Activated naive CD8-positive, alpha-beta T cell treated with anti-CD3 and anti-CD28 coated beads, Interleukin-2, amount 10 ng/mL, durations not matched to agents 7 days and 5 days (primary cell): ENCODE data around the gene TMEM107. TPM values are rescaled to one million over a fixed set of nuclear protein-coding genes. Genes with fewer than 3 reads are reported as not detected.
"Not testable (repeated sequence)": the region's sequence is repeated elsewhere in the genome, so short reads cannot be mapped to it uniquely, and the experiment has no call there.

Experiments used
- ATAC-seq: fragments of 150-1000 bp; cut with Tn5 transposase; one replicate; pipeline ENCODE4 v1.10.0; 2021; ENCODE audit warnings: low read depth, moderate library complexity
- POLR2A ChIA-PET: fragments of 350-600 bp; sonication (Branson Sonifier 250); formaldehyde crosslinking; loops from one replicate; lab custom pipeline; 2021; ENCODE audit warnings: antibody characterized with exemption; lab: Charles Lee
- DNase-seq: peaks from one replicate; pipeline ENCODE4 v3.0.0; 2021
- H3K27ac Mint-ChIP-seq: one replicate; pipeline ENCODE4 v1.8.0; 2022; ENCODE audit warnings: mild to moderate bottlenecking, mixed read lengths
- H3K27me3 Mint-ChIP-seq: one replicate; pipeline ENCODE4 v1.8.0; 2022; ENCODE audit warnings: mild to moderate bottlenecking, moderate library complexity, mixed read lengths
- H3K36me3 Mint-ChIP-seq: one replicate; pipeline ENCODE4 v1.8.0; 2021; ENCODE audit warnings: mild to moderate bottlenecking, mixed read lengths
- H3K4me1 Mint-ChIP-seq: one replicate; pipeline ENCODE4 v1.8.0; 2021; ENCODE audit warnings: mixed read lengths
- H3K4me3 Mint-ChIP-seq: one replicate; pipeline ENCODE4 v1.8.0; 2022; ENCODE audit warnings: mild to moderate bottlenecking, moderate library complexity, mixed read lengths
- H3K9me3 Mint-ChIP-seq: one replicate; pipeline ENCODE4 v1.8.0; 2021; ENCODE audit warnings: mixed read lengths
- total RNA-seq, 2 experiments: library from RNA; stranded (reverse); gene quantifications; one replicate each; pipeline ENCODE4 v1.2.3, GENCODE V29; 2021

The TMEM107 gene
- total RNA-seq, 2 experiments from 2014 or later = 39.5 to 46.4 TPM

DNA sequence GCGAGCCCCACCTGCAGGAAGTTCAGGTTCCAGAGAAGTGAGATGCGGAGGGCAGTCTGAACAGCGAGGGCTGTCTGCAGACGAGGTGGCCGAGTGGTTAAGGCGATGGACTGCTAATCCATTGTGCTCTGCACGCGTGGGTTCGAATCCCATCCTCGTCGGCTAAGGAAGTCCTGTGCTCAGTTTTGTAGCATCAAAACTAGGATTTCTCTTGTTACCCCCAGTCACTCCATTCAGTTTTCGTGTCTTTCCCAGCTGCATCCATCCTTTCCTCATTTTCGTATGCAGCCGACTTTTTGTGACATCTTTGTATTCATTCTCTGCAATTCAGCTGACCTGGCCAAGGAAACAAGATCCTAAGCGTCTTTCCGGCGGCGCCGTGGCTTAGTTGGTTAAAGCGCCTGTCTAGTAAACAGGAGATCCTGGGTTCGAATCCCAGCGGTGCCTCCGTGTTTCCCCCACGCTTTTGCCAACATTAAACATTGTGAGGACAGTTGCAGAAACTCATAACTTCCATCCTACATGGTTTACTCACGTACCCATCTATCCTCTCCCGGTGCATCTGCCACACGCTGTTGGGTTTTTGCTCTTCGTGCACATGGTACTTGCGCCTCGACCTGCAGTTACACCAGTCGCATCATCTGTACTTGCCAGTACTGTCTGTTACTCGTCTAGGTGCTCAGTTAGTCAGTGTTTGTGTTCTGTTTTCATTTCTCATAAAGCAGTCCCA lies 10.8 kb upstream of the TMEM107 start:
- ATAC-seq (peak; percentile 41), DNase-seq (peak; percentile 94)
- Mint-ChIP-seq H3K4me1 (peaks cover 14% of the 10 kb centered on the region), H3K27me3 (peaks cover 9% of the 10 kb centered on the region), H3K4me3 (no peak overlapping the region), H3K9me3 (no peaks in the 10 kb centered on the region), H3K27ac (no peak overlapping the region), H3K36me3 (no peaks in the 10 kb centered on the region)
- POLR2A ChIA-PET = interaction anchor here (1.4 to 9.0 kb wide), 11 partner anchors 10 to 108 kb away, joined by 3 to 130 read pairs (median 20); partner anchors contain the start of genes AURKB, CTC1, PFAS and SLC25A35

DNA sequence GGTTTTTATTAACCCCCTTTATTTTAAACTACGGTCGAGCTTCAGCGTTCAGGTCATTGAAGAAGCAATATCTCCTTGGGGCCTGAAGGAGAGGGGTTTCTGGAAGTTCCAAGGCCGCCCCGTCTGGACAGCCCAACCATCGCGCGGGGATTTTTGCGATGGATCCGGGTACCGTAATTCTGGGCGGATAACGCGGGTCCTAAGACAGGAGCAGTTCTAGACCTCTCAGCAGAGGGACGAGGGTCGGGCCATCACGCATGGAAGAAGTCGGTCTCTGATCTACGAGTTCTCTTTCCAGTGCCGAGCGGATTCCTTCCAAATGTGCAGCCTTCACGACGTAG lies 10.2 kb upstream of the TMEM107 start:
- Mint-ChIP-seq H3K4me3 (no peak overlapping the region), H3K27ac (no peak overlapping the region), H3K9me3 (no peaks in the 10 kb centered on the region), H3K4me1 (peaks cover 16% of the 10 kb centered on the region), H3K27me3 (peaks cover 10% of the 10 kb centered on the region), H3K36me3 (no peaks in the 10 kb centered on the region)
- DNase-seq (no peak), ATAC-seq (no peak)
- POLR2A ChIA-PET = interaction anchor here (1.4 to 9.0 kb wide), 9 partner anchors 10 to 67 kb away, joined by 3 to 130 read pairs (median 20); partner anchors contain the start of genes AURKB, CTC1, HES7 and PFAS

DNA sequence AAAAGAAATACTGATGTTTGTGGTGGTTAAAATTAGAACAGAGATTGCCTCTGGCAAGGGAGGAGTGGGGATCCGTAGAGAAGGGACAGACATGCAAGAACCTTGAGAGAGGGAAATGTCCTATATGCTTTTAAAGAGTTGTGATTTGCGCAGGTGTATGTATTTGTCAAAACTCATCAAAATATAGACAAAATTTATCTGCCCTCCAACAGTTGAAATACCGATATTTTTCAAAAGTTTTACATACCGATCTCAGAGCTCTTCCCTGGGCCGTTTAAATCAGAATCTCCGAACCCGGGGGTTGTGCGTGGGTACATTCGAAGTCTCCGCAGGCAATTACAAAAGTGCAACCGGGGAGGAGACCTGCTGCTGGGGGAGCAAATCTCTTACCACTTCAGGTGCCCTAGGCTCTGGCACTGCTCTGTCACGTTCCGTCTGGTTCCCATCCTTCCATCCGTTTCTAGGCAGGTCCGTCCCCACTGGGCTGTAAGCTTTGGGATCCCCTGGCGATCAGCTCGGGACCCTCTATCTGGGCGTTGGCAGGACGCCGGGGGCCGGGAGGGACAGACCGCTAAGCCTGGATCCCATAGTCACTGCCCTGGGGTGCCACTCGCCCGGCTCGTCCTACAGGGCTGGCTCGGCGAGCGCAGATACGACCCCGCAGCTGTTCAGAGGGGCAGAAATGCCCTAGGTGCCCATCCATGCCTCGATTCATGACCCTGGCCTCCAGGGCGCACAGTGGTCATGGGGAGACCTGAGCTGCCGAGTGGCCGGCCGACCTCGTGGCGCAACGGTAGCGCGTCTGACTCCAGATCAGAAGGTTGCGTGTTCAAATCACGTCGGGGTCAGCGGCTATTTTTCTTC lies 9.6 kb upstream of the TMEM107 start:
- ATAC-seq (peak; percentile 3), DNase-seq (peak; percentile 96)
- H3K4me3 Mint-ChIP-seq = no peak overlapping the region

DNA sequence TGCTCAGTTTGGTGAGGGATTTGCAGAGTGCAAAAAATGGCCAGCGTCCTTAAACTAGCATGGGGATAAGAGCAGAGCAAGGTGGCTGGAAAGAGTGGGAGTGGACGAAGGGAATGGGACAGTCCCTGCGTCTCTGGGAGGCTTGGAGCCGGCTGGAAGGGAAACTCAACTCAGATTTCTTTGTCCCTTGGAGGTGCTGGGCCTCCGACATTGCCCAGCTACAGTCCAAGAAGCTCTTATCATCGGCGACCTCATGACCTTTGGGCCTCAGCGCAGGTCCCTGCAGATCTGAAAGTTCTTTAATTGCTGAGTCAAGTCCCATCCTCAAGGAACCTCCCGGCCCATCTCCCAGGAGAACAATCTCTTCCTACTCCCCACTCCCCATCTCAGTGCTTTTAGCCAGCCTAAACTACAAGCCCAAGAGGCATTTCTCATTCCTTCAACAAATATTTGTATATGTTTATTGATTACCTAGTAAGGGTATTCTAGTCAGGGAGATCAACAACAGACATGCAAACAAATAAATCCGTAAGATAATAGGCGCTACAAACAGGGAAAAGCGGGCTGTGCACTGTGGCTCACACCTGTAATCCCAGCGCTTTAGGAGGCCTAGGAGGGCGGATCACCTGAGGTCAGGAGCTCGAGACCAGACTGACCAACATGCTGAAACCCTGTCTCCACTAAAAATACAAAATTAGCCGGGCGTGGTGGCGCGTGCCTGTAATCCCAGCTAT lies 985 bp upstream of the TMEM107 start:
- no peaks in the 10 kb centered on the region for H3K9me3 Mint-ChIP-seq
- POLR2A ChIA-PET = interaction anchor here (0.6 to 2.4 kb wide), 11 partner anchors 9 to 118 kb away, joined by 3 to 15 read pairs (median 5); partner anchors contain the start of genes AURKB, PFAS and SLC25A35
- DNase-seq (no peak), ATAC-seq (no peak)
- H3K4me1 Mint-ChIP-seq = peaks cover 30% of the 10 kb centered on the region
- H3K36me3 Mint-ChIP-seq = no peaks in the 10 kb centered on the region
- H3K27me3 Mint-ChIP-seq = peaks cover 5% of the 10 kb centered on the region
- H3K27ac Mint-ChIP-seq = peak overlapping the region; percentile 79
- peak overlapping the region; percentile 94 for H3K4me3 Mint-ChIP-seq

More for the DNA sequence above, 9.6 kb upstream of the TMEM107 start:
- Mint-ChIP-seq H3K27ac (no peak overlapping the region), H3K27me3 (peaks cover 12% of the 10 kb centered on the region), H3K9me3 (no peaks in the 10 kb centered on the region), H3K36me3 (no peaks in the 10 kb centered on the region), H3K4me1 (peaks cover 13% of the 10 kb centered on the region)
- POLR2A ChIA-PET = interaction anchor here (1.0 to 9.0 kb wide), 10 partner anchors 9 to 66 kb away, joined by 3 to 130 read pairs (median 13); partner anchors contain the start of genes AURKB, CTC1, HES7 and PER1

DNA sequence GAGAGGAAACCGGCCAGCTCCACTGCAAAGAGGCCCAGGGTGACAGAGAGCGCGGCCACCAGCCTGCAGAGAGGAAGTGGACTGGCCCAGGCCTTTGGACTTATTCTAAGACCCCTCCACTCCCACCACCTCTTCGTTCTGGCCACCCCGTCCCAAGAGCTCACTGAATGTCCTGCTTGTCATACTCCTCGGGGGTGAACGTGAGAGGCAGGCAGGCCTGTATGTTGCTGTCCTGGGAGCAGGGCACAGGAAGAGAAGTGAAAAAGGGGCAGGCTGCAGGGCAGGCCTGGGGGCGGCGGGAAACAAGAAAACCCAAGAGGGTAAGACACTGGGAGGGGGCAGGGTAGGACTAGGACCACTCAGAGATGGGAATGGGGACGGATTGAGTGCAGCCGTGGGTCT lies 384 bp downstream of the TMEM107 start:
- Mint-ChIP-seq H3K9me3 (no peaks in the 10 kb centered on the region), H3K36me3 (no peaks in the 10 kb centered on the region), H3K4me1 (peaks cover 28% of the 10 kb centered on the region), H3K27ac (peak overlapping the region; percentile 90), H3K4me3 (peak overlapping the region; percentile 94), H3K27me3 (peaks cover under 1% of the 10 kb centered on the region)
- ATAC-seq (peak; percentile 5), DNase-seq (no peak)
- POLR2A ChIA-PET = interaction anchor here (1.0 to 2.4 kb wide), 7 partner anchors 12 to 120 kb away, joined by 3 to 15 read pairs (median 5); partner anchors contain the start of genes AURKB, PFAS and SLC25A35

DNA sequence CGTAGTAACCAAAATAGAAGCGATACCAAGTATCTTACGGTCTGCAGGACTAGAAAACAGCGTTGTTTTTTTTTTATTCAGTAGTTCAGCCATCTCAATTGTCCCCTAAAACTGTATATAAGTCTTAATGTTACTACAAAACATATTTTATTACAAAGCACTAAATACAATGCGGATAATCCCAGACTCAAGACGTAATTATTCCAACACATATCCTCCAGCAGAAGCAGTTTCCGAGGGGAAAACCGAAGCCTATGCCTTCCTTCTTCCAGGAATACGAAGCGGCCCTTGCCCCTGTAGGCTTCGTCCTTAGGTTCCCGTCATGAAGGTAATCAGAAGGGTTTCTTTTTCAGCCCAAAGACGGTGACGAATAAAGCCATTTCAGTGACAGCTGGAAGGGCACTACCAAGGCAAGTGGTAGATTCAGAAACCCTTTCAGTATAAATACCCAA lies 2.3 kb downstream of the TMEM107 start:
- H3K27ac Mint-ChIP-seq = peak overlapping the region; percentile 97
- no peaks in the 10 kb centered on the region for H3K36me3 Mint-ChIP-seq
- H3K27me3 Mint-ChIP-seq = no peaks in the 10 kb centered on the region
- H3K9me3 Mint-ChIP-seq = no peaks in the 10 kb centered on the region
- peak overlapping the region; percentile 84 for H3K4me3 Mint-ChIP-seq
- peaks cover 28% of the 10 kb centered on the region for H3K4me1 Mint-ChIP-seq
- POLR2A ChIA-PET = interaction anchor here (0.6 to 6.0 kb wide), 36 partner anchors 9 to 487 kb away, joined by 3 to 384 read pairs (median 5); partner anchors contain the start of genes ALOX12B, ALOXE3, AURKB and BORCS6
- ATAC-seq (no peak), DNase-seq (no peak)

DNA sequence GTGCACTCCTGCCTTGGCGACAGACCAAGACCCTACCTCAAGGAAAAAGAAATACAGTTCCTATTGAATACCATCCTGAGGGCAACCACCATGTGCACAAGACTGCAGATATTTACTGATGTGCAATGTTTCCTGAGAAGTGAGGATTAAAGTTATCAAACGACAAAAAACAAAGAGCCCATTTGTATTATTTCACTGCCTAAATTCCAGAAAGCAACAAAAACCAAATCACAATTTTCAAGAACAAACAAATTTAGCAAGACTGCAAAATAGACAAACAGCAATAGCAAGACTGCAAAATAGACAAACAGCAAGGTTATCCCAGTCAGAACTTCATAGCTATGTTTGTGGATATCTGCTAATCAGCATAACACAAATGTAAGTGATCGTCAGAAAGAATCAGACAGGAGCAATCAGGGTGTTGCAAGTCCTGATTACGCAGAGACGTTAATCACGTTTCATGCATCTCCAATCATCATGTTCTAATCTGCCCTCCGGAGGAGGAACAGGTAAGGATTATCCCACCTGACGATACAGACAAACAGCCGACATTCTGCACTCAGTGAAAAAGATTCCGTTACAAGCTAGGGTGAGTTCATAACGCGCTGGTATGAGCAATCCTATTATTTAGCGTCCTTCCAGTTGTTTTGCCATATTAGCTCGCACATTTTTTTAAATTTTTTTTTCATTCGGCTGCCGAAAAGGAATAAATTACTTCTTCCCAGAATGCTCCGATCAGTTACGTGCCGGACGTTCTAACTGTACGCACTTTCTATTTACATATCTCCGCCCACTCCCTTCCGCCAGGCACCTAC lies 2.9 kb downstream of the TMEM107 start:
- H3K36me3 Mint-ChIP-seq = no peaks in the 10 kb centered on the region
- POLR2A ChIA-PET = interaction anchor here (0.6 to 6.0 kb wide), 41 partner anchors 10 to 486 kb away, joined by 3 to 384 read pairs (median 5); partner anchors contain the start of genes ALOX12B, ALOXE3, AURKB and BORCS6
- H3K27ac Mint-ChIP-seq = peak overlapping the region; percentile 97
- no peaks in the 10 kb centered on the region for H3K27me3 Mint-ChIP-seq
- peak overlapping the region; percentile 84 for H3K4me3 Mint-ChIP-seq
- DNase-seq (no peak), ATAC-seq (peak; percentile 84)
- H3K4me1 Mint-ChIP-seq = peaks cover 28% of the 10 kb centered on the region
- H3K9me3 Mint-ChIP-seq = no peaks in the 10 kb centered on the region

DNA sequence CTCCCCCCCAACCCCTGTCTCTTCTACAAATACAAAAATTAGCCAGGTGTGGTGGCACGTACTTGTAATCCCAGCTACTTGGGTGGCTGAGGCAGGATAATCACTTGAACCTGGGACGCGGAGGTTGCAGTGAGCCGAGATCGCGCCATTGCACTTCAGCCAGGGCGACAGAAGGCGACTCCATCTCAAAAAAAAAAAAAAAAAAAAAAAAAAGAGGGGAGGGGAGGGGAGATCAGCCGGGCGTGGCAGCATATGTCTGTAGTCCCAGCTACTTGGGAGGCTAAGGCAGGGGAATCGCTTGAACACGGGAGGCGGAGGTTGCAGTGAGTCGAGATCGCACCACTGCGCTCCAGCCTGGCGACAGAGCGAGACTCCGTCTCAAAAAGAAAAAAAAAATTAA lies 6.0 kb downstream of the TMEM107 start:
- not testable (repeated sequence) for H3K27me3 Mint-ChIP-seq, H3K36me3 Mint-ChIP-seq, DNase-seq, H3K4me3 Mint-ChIP-seq, H3K27ac Mint-ChIP-seq, H3K9me3 Mint-ChIP-seq, ATAC-seq
- POLR2A ChIA-PET = interaction anchor here (6.0 kb wide), 1 partner anchor 13 kb away, joined by 384 read pairs; the partner anchor contains the start of genes PER1 and VAMP2
- H3K4me1 Mint-ChIP-seq = peaks cover 22% of the 10 kb centered on the region

DNA sequence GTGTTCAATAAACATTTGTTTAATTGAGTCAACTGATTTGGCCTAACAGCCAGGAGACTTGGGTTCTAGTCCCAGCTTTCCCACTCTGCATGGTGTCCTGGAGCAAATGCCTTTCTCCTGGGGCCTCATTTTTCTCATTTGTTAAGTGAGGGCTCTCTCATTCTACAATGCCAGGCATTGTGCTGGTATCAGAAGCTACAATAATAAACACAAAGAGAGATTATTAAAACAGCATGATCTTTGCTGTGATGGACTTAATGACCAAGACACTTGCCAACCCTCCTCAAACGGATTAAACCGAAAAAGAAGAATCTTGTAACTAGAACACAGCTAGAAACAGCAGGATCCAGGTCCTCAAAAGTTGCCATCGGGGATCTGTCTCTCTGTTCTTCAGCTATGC lies 8.7 kb downstream of the TMEM107 start:
- Mint-ChIP-seq H3K4me3 (no peak overlapping the region), H3K9me3 (no peaks in the 10 kb centered on the region), H3K4me1 (peaks cover 23% of the 10 kb centered on the region), H3K27ac (no peak overlapping the region), H3K36me3 (peaks cover 1% of the 10 kb centered on the region), H3K27me3 (no peaks in the 10 kb centered on the region)
- DNase-seq = no peak
- no peak for ATAC-seq
- POLR2A ChIA-PET = interaction anchor here (0.6 kb wide), 1 partner anchor 28 kb away, joined by 3 read pairs; no protein-coding TSS in a partner anchor

DNA sequence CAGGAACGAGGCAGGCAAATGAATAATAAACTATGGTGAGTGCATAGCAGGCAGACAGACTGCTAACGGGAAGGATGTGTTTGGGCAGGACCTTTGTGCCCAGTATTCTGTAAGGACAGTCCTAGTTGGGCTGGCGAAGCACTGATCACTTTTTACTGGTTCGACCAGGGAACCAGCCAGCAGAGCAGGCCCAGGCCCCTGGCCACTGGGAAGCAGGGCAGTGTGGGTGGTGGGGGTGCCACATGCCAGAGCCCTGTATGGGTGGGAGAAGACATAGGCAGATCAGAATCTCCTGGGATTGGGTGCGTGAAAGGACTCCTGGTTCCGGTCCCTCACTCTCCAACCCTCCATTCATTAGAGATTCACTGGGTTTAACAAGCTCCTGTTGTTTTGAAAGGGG lies 9.4 kb downstream of the TMEM107 start:
- H3K4me1 Mint-ChIP-seq = peaks cover 22% of the 10 kb centered on the region
- H3K9me3 Mint-ChIP-seq = no peaks in the 10 kb centered on the region
- H3K4me3 Mint-ChIP-seq = no peak overlapping the region
- no peaks in the 10 kb centered on the region for H3K27me3 Mint-ChIP-seq
- POLR2A ChIA-PET = no interaction called here
- DNase-seq (no peak), ATAC-seq (no peak)
- peaks cover 4% of the 10 kb centered on the region for H3K36me3 Mint-ChIP-seq
- no peak overlapping the region for H3K27ac Mint-ChIP-seq

DNA sequence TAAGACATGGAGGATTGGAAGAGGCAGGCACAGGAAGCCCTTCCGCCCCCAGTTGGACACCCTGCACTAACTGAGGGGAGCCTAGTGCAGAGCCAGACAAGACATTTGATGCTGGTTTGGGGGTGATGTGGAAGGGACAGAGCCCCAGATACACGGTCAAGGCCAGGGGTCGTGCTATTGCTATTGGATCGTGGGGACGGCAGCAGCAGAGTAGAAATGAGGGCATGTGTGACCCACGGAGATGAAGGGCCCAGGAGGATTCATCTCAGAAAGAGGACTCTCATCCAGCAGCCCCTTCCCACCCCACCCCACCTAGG lies 11.4 kb downstream of the TMEM107 start:
- H3K27ac Mint-ChIP-seq = peak overlapping the region; percentile 100
- H3K36me3 Mint-ChIP-seq = peaks cover 19% of the 10 kb centered on the region
- H3K27me3 Mint-ChIP-seq = no peaks in the 10 kb centered on the region
- ATAC-seq (peak; percentile 35), DNase-seq (no peak)
- POLR2A ChIA-PET = interaction anchor here (0.8 to 14.8 kb wide), 17 partner anchors 7 to 137 kb away, joined by 3 to 384 read pairs (median 7); partner anchors contain the start of genes AURKB, BORCS6, CTC1 and PER1
- H3K9me3 Mint-ChIP-seq = no peaks in the 10 kb centered on the region
- H3K4me1 Mint-ChIP-seq = peaks cover 40% of the 10 kb centered on the region
- peak overlapping the region; percentile 88 for H3K4me3 Mint-ChIP-seq
